Measurements from ENCODE around the gene FXR1.

- TF ChIP-seq CTCF (IDR thresholded peaks at IDR 0.05): no peak
- TF ChIP-seq POLR2A (IDR thresholded peaks at IDR 0.05): no peak
- no peak for TF ChIP-seq POLR2AphosphoS5 (IDR thresholded peaks at IDR 0.05)
- TF ChIP-seq EP300 (IDR thresholded peaks at IDR 0.05; ENCODE audit: low read depth): no peak
These were observed 6.1 kb downstream of the FXR1 start for GRCh38 chr3:180918542-180918941.
